PFSK-1 (cell line): ENCODE measurements around the gene TMEM30A.

Experiments used
- FOXP2 ChIP-seq: optimal IDR thresholded peaks from 2 replicates; pipeline ENCODE3; 2011; ENCODE audit warnings: borderline replicate concordance, control low read depth, inconsistent platforms; ENCODE audit not compliant: insufficient read depth; ENCODE audit errors: extremely low read length, extremely low read depth
- POLR2AphosphoS5 ChIP-seq: IDR thresholded peaks from 2 replicates; pipeline ENCODE4 v1.6.1; 2012; ENCODE audit warnings: low read depth, mild to moderate bottlenecking, control low read depth, low read length, moderate library complexity
- SIN3A ChIP-seq: IDR thresholded peaks from 2 replicates; pipeline ENCODE4 v1.6.1; 2012; ENCODE audit warnings: mild to moderate bottlenecking, low read length, moderate library complexity, borderline replicate concordance; ENCODE audit not compliant: insufficient read depth
- TAF1 ChIP-seq: IDR thresholded peaks from 2 replicates; pipeline ENCODE4 v1.6.1; 2012; ENCODE audit warnings: low read length, control low read depth, borderline replicate concordance; ENCODE audit not compliant: insufficient read depth
- TF ChIP-seq, protein P1 (sequence below), 2 experiments: IDR thresholded peaks; 2 replicates each; pipeline versions ENCODE4 v1.6.1 to v1.8.0; 2011 to 2012; ENCODE audit warnings: low read depth in 2 of 2, low read length in 2 of 2, control low read depth in 1 of 2, inconsistent platforms in 1 of 2, mild to moderate bottlenecking in 1 of 2, moderate library complexity in 1 of 2; ENCODE audit not compliant: insufficient read depth in 1 of 2

Gene TMEM30A

DNA sequence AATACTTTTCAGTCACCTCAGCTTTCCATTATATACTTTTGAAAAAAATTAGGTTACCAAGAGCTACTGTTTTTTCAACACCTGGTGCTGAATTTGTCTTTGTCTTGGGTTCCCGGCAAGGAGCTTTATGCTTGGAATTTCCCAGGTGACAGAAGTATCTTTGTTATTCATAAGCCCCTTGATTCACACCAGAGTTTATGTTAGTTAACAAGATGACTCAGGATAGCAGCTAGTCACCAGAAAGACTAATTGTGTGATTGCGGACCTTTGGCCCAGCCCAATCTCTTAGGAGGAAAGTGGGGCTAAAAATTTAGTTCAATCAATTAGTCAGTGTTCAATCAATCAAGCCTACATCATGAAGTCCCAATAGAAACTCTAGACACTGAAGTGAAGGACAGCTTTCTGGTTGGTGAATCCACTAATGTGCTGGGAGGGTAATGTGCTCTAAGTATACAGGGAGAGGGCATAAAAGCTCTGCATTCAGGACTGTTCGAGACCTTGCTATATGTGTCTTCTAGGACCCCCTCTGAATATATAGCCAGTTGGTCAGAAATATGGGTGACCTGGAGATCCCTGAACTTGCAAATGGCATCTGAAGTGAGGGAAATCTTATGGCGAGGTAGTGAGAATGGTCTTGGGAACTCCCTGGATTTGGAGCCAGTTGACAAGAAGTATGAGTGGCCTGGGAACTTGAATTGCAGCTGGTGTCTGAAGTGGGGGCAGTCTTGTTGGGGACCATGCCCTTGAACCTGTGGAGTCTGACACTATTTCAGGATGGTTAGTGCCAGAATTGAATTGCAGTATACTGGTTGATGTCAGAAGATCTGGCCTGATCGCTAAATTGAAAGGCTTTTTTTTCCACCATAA, 16.2 kb downstream of the TMEM30A start:
- TF ChIP-seq FOXP2: no peak
- no peak for TF ChIP-seq POLR2AphosphoS5
- no peak for TF ChIP-seq SIN3A
- TF ChIP-seq, protein P1, sequence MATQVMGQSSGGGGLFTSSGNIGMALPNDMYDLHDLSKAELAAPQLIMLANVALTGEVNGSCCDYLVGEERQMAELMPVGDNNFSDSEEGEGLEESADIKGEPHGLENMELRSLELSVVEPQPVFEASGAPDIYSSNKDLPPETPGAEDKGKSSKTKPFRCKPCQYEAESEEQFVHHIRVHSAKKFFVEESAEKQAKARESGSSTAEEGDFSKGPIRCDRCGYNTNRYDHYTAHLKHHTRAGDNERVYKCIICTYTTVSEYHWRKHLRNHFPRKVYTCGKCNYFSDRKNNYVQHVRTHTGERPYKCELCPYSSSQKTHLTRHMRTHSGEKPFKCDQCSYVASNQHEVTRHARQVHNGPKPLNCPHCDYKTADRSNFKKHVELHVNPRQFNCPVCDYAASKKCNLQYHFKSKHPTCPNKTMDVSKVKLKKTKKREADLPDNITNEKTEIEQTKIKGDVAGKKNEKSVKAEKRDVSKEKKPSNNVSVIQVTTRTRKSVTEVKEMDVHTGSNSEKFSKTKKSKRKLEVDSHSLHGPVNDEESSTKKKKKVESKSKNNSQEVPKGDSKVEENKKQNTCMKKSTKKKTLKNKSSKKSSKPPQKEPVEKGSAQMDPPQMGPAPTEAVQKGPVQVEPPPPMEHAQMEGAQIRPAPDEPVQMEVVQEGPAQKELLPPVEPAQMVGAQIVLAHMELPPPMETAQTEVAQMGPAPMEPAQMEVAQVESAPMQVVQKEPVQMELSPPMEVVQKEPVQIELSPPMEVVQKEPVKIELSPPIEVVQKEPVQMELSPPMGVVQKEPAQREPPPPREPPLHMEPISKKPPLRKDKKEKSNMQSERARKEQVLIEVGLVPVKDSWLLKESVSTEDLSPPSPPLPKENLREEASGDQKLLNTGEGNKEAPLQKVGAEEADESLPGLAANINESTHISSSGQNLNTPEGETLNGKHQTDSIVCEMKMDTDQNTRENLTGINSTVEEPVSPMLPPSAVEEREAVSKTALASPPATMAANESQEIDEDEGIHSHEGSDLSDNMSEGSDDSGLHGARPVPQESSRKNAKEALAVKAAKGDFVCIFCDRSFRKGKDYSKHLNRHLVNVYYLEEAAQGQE (IDR thresholded peaks at IDR 0.05; ENCODE audit: insufficient read depth in 1 of 2, low read depth in 2 of 2, low read length in 2 of 2): no peak
- no peak for TF ChIP-seq TAF1

DNA sequence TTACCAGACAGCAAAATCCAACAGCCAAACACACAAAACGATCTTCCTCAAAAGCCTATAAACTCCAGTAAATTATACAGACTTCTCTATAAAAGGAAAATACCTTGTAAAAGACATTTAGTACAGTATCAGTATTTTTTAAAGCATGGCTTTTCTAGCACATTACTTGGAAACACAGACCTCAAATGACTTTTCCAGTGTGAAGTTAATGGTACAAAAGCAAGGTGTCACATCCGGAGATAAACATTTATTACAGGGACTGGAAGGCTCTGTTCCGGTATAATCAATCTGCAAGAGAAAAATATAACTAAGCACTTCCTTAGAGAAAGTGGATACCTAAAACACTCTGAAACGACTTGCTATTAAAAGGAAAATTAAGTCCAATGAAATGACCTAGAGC, 17.1 kb downstream of the TMEM30A start:
- TF ChIP-seq, protein P1 (IDR thresholded peaks at IDR 0.05; ENCODE audit: insufficient read depth in 1 of 2, low read depth in 2 of 2, low read length in 2 of 2): no peak
- no peak for TF ChIP-seq TAF1
- no peak for TF ChIP-seq SIN3A
- no peak for TF ChIP-seq POLR2AphosphoS5
- TF ChIP-seq FOXP2: no peak

DNA sequence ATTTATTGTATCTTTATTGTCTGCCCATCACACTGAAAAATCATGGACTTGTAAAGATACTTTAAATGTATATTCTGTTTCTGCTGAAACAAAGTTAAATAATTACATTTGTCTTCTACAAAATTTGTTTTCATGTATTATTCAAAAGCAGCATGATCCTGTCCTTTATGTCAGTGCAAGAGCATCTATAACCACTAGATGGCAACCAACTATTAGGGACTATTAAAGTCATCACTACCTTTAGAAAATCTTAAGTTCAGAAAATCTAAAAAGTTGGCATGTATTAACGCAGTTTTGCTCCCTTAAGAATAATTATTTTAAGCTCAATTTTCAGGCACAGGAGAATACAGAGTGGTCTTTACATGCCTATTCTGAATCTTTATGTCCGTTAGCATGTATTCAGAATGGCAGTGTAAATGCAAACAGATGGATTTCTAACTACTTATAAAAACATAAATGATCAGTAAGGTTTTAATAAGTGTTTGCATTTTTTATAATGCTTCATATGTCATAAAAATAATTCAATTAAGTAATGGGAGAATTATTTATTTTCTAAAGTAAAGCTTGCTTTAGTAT, 17.8 kb downstream of the TMEM30A start:
- TF ChIP-seq TAF1 (no peak), FOXP2 (no peak), SIN3A (no peak)
- TF ChIP-seq, protein P1 (IDR thresholded peaks at IDR 0.05; ENCODE audit: insufficient read depth in 1 of 2, low read depth in 2 of 2, low read length in 2 of 2): no peak

DNA sequence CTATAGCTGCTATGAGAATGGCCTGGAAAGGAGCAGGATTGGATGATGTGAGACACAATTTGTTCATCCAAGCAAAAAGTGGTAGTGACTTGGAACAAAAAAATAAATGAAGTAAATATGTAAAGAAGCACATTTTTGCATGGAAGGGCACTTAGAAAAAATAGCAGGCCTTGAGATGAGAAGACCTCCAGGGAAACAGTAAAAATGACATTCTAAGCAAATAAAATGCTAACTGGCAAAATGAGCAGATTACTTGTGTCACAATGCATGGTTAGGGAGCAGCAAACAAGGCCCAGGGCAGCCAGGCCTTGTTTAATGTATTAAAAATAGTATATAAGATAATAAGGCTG, 21.2 kb downstream of the TMEM30A start:
- TF ChIP-seq TAF1 (no peak), SIN3A (no peak), POLR2AphosphoS5 (no peak), FOXP2 (no peak)
- TF ChIP-seq, protein P1 (IDR thresholded peaks at IDR 0.05; ENCODE audit: insufficient read depth in 1 of 2, low read depth in 2 of 2, low read length in 2 of 2): no peak
